Glomerular visceral epithelial cell (primary cell): ENCODE data around the gene CCDC178.
A peak's percentile ranks its signal among the peaks of the same experiment; 100 is the strongest.
"Not testable (repeated sequence)": the region's sequence is repeated elsewhere in the genome, so short reads cannot be mapped to it uniquely, and the experiment has no call there.

Experiments used
- DNase-seq: peaks from one replicate; pipeline ENCODE4 v3.0.0-alpha.2; 2016; ENCODE audit errors: extremely low spot score

Gene CCDC178

DNA sequence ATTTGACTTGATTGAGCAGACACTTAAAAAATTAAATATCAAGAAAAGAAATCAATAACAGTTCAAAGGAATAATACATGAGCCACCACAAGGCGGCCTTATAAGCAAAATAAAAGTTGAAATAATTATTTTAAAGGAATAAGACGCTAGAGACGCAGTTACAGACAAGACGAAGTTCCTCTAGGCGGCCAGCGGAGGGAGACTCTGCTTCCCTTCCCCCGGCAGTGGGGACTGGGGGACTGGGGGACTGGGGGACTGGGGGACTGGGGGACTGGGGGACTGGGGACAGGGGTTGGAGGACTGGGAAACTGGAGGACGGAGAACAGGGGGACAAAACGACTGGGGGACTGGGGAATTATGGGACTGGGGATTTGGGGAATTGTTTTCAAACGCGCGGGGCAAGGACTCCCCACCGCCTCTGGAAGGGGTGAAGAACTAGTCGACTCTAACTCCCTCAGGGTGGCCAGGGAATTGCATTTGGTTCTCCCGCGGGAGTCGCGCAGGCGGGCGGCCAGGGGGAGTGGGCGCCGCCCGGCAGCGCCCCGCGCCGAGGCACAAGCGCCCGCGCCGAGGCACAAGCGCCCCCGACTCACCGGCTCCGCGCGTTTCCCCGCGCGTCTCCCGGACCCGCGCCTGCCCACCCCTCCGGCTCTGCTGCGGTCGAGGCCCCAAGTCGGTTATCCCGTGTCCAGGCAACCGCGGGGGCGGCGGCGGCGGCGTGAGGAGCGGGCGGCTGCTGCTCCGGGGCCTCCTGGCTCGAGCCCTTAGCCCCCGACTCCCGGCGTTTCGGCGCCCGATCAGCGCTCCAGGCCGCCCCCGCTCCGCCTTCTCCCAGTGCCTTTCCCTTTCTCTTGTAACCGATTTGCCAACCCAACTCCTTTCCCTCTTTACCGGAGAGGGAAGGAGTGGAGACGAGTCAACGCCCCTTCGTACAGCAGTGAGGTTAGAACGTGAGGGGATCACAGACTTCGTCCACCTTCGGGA, at the start of gene CCDC178:
Gene CCDC178 (minus strand): TSS at position 662 of the 984 bp plus-strand sequence. CDS start 28,633 bp downstream, outside the sequence.
- DNase-seq: peak; percentile 7

GRCh38 chr18:33483908-33484307, 43.4 kb upstream of the CCDC178 start:
- DNase-seq: no peak

- no peak for DNase-seq
These were observed 32.0 kb upstream of the CCDC178 start for GRCh38 chr18:33472509-33472908.

GRCh38 chr18:33470216-33470615, 29.7 kb upstream of the CCDC178 start:
- DNase-seq: no peak

- DNase-seq: no peak
These were observed 29.2 kb upstream of the CCDC178 start for GRCh38 chr18:33469699-33470098.

- no peak for DNase-seq
These were observed 27.0 kb upstream of the CCDC178 start for GRCh38 chr18:33467531-33467930.

DNA sequence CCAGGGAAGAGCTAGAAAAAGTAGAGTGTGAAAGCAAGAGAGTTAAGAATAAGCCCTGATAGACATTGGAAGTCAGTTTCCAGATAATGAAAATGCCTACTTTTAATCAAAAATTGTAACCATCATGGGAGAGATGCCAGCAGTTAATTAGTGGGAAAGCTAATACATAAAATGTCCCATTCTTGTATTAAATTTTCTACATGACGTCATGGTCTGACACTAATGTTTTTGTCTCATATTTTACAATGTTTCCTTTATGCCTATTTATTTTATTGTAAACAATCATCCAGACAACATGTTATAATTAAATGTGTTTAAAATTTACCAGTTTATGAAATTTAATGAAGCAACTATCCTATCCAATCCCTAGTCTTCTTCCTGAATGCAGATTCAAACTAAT, 26.3 kb upstream of the CCDC178 start:
- DNase-seq: no peak

DNA sequence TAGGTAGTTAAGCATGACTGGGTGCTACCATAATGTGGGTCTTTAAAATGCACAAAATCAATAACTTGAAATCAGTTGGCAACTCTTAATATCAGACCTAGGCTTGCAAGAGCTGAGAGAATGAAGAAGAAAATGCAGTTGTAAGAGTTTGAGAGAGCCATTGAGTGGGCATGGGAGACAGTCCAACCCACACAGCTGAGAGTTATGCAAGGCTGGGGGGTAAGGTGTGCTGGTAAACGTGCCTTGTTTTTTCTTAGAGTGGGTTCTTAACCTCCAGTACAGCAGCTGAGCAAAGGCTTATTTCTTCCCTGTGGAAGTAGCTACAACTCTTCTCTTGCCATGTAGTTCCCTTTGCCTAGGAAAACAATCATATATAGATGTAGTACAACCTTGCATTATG, 20.2 kb upstream of the CCDC178 start:
- DNase-seq: no peak

GRCh38 chr18:33459612-33460011, 19.1 kb upstream of the CCDC178 start:
- no peak for DNase-seq

- DNase-seq: no peak
These were observed 6.1 kb upstream of the CCDC178 start for GRCh38 chr18:33446604-33447003.

DNA sequence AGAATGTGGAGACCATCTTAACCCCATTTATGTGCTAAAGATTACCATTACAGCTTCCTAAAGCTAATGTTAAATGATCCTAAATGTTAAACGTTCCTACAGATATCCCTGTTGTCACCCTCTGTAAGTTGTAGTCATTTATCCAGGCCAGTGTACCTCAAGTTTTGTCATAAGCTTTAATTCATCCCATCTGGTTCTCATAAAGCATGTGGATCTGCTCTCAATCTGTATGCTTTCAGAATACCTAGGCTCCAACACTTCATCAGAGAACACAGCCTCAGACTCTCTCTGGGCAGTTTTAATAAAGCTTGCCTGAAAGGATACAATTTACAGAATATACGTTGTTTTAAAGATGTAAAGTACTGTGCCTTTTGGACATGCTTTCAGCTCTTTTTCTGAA, 4.2 kb upstream of the CCDC178 start:
- DNase-seq: no peak

GRCh38 chr18:33432857-33433256, 7.7 kb downstream of the CCDC178 start:
- no peak for DNase-seq

- DNase-seq: no peak
These were observed 13.0 kb downstream of the CCDC178 start for GRCh38 chr18:33427549-33427948.

DNA sequence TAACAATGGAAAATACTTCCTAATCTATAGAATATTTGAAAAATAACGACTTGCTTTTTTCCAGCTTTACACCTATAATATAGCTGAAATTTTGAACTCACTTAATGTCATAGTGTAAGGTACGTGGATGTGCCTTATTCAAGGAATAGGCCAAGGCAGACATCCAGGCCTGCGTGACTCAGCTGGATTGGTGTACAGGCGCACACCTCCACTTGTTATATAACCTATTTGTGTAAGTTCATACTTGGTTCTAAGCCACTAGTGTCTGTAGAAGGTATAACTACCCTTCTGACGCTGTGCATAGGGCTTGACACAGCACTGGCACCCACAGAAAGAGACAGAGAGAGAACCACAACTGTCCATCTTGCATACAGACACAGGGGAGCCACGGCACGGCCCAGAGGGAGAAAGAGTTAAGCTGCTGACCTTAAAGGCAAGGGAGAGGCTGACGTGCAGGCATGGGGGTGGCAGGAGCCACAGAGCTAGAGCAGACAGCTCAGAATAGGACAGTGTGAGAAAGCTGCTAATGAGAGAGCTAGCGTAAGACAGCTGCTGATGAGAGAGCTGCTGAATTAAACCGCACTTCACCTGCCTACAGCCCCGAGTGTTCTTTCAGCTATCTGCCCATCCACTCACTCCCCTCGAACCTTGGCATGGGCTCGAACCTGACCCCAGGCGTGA, 16.1 kb downstream of the CCDC178 start:
- DNase-seq: no peak

- no peak for DNase-seq
These were observed 19.3 kb downstream of the CCDC178 start for GRCh38 chr18:33421225-33421624.

DNA sequence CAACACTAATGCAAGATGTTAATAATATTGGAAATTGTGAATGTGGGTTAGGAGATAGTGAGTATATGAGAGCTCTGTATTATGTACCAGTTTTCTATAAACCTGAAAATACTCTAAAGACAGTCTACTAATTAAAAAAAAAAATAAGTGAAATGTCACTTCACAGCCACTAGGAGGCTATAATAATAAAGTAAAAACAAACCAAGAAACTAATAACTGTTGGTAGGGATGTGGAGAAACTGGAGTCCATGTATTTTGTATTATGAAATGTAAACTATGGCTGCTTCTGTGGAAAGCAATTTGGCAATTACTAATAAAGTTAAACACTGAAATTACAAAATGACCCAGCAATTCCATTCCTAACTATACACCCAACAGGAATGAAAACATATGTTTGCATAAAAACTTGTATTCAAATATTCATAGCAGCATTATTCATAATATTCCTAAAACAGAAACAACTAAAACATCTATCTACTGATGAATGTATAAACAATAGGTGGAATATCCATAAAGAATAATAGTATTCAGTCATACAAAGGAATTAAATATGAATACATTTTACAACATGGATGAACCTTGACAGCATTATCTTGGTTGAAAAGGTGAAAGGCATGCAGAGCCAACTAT, 36.2 kb downstream of the CCDC178 start:
- no peak for DNase-seq

- DNase-seq: not testable (repeated sequence)
These were observed 41.6 kb downstream of the CCDC178 start for GRCh38 chr18:33398939-33399338.

GRCh38 chr18:33375829-33376228, 64.7 kb downstream of the CCDC178 start:
- no peak for DNase-seq

GRCh38 chr18:33372442-33372841, 68.1 kb downstream of the CCDC178 start:
- DNase-seq: no peak

DNA sequence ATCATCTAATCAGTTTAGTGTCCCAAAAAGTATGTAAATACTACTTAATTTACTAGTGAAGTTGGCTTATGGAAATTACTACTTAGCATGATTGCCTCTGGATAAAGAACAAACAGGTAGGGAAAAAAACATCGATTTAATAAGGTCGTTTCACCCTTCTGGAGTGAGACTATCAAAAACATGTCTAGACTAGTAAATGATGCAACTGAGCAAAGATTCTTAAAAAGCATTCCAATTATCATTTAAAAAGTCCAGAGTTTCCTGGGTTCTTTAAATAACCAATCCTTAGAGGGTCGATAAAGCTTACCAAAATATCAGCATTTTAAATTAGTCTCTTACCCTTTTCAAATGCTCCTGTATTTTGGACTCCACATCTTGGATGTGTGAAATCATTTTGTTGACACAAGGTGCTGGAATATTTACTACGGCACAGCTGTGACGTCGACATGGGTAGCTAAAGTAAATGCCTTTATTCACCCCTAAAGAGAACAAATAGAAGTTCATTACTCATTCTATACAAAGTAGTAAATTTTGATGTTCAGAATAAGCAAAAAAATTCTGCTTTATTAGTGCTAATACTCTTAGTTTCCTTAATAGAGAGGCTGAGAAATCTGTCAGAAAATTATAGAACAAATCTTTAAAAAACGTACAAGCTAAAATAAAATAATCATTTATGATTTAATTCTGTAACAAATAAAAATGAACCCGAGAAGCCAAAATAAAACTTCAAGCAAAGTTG, 70.6 kb downstream of the CCDC178 start:
- DNase-seq: no peak

GRCh38 chr18:33356735-33357134, 83.8 kb downstream of the CCDC178 start:
- no peak for DNase-seq

DNA sequence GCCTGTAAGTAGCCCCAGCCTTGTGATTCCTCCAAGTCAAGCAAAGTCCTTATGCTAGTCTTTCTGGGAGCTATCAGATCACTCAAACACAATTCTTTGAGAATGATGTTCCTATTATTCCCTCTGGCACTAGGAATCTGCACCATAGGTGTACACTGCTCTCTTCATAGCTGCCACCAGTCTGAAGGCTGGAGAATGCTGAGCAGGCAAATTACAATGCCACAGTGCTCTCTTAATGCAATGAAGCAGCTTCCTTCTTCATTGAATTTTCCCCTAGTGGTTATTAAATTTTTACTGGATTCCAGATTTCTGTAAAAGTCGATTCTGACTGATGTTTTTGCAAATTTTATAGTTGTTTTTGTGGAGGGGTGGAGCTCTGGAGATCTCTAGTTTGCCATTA, 84.8 kb downstream of the CCDC178 start:
- DNase-seq: no peak
